GM06990 (cell line): ENCODE measurements around the gene TCFL5.

Experiments used
- DNase-seq: peaks from one replicate; pipeline ENCODE4 v3.0.0-alpha.2; 2011; ENCODE audit not compliant: insufficient read length; ENCODE audit errors: extremely low read depth
- H3K27me3 ChIP-seq: replicated peaks from 2 replicates; pipeline ENCODE4 v1.6.0; 2011; ENCODE audit warnings: low read length; ENCODE audit not compliant: control insufficient read depth, insufficient read depth
- H3K36me3 ChIP-seq: 2 replicates; pipeline ENCODE4 v1.5.1; 2011; ENCODE audit warnings: low read length; ENCODE audit not compliant: control insufficient read depth, insufficient read depth
- H3K4me3 ChIP-seq: replicated peaks from 2 replicates; pipeline ENCODE4 v1.5.1; 2011; ENCODE audit warnings: low read depth, mild to moderate bottlenecking, control low read depth, low read length
- TF ChIP-seq, protein P1 (sequence below): IDR thresholded peaks from 2 replicates; pipeline ENCODE4 v1.5.1; 2011; ENCODE audit warnings: low read length, control low read depth, mild to moderate bottlenecking, inconsistent platforms; ENCODE audit not compliant: insufficient read depth, poor library complexity, severe bottlenecking

TCFL5 gene

DNA sequence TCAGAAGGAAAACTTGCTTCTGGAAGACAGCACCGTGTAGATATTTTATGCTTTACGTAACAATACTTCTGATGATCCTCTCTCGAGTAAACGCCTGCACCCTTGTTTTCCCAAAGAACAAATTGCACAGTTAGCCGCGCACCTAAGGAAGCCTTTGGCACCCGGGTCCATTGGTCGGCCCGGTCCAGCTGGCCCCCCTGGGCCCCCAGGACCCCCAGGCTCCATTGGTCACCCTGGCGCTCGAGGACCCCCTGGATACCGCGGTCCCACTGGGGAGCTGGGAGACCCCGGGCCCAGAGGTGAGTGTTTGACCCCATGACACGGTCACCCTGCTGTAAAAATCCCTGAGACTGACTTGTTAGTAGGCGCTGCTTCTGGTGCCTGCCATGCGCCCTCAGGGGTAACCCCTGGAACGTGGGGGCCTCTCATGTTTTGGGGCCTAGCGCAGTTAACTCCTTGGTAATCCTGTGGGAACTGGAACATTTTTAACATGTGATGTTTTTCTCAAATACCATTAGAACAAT is 24.6 kb downstream of the TCFL5 start:
- H3K36me3 ChIP-seq, result no peaks in the 10 kb centered on the region
- TF ChIP-seq, protein P1, sequence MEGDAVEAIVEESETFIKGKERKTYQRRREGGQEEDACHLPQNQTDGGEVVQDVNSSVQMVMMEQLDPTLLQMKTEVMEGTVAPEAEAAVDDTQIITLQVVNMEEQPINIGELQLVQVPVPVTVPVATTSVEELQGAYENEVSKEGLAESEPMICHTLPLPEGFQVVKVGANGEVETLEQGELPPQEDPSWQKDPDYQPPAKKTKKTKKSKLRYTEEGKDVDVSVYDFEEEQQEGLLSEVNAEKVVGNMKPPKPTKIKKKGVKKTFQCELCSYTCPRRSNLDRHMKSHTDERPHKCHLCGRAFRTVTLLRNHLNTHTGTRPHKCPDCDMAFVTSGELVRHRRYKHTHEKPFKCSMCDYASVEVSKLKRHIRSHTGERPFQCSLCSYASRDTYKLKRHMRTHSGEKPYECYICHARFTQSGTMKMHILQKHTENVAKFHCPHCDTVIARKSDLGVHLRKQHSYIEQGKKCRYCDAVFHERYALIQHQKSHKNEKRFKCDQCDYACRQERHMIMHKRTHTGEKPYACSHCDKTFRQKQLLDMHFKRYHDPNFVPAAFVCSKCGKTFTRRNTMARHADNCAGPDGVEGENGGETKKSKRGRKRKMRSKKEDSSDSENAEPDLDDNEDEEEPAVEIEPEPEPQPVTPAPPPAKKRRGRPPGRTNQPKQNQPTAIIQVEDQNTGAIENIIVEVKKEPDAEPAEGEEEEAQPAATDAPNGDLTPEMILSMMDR, result no peak
- H3K4me3 ChIP-seq, result no peak overlapping the region
- DNase-seq, result no peak
- no peaks in the 10 kb centered on the region for H3K27me3 ChIP-seq

DNA sequence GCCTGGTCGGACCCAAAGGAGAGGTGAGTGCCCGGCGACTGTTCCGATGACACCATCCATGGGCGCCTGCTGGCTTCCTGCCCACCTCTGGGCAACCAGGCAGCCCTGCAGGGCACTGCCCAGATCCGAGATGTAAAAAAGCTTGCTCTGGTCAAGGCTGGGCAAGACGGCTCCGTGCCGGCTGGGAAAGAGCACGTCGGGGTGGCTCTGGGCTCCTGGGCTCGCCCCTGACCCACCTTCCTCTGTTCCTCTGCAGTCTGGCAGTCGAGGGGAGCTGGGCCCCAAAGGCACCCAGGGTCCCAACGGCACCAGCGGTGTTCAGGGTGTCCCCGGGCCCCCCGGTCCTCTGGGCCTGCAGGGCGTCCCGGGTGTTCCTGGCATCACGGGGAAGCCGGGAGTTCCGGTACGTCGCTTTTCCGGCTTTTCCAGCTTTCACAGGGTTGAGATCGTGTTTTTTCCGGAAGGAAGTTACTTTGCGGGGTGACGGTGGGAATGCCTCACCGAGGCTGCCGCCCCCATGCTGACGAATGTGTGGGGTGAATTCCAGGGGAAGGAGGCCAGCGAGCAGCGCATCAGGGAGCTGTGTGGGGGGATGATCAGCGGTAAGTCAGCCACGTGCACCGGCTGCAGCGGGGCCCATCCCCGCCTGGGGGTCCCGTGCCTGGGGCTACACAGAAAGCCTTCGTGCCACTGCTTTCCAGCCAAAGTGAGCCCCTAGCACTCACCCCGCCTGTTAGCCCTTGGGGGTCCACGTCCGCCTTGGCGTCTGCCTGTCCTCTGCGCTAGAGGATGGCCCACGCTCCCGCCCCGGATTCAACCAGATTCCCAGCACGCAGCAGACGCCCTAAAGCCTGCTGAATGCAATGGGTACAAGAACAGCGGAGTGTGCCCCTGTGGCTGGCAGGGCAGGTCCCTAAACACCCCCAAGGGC is 25.4 kb downstream of the TCFL5 start:
- no peaks in the 10 kb centered on the region for H3K36me3 ChIP-seq
- TF ChIP-seq, protein P1, result no peak
- H3K27me3 ChIP-seq, result no peaks in the 10 kb centered on the region
- no peak for DNase-seq
- H3K4me3 ChIP-seq, result no peak overlapping the region

DNA sequence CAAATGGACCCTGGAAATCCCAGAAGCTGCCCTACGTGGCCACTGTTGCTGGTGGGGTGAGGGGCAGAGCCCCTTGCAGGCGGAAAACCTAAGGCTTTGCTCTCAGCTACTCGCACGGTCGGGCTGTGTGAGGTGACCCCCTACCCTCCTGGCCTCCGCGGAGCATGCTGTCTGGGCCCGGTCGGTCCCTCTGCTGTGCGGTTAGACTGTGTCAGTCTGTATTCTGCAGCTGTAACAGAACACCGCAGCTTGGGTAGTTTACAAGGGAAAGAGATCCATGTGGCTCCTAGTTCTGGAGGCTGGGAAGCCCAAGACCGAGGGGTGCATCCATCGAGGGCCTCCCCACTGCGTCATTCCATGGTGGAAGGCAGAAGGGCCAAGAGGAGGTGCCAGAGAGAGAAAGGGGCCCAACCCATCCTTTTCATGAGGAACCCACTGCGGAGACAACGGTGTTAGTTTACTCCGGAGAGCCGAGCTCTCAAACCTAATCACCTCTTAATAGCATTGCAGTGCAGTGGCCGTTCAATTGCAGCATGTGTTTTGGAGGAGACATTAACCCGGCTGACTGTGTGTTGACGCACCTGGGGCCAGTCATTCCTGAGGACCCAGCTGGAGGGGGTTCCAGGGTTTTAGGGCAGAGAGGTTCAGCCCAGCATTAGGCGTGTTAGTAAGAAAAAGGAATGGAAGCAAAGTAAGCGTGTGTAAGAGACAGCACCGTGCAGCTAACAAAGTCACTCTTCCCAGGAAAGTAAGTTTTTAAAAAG is 26.5 kb downstream of the TCFL5 start:
- TF ChIP-seq, protein P1, result no peak
- H3K36me3 ChIP-seq, result no peaks in the 10 kb centered on the region
- no peak overlapping the region for H3K4me3 ChIP-seq
- no peak for DNase-seq
- H3K27me3 ChIP-seq, result no peaks in the 10 kb centered on the region

DNA sequence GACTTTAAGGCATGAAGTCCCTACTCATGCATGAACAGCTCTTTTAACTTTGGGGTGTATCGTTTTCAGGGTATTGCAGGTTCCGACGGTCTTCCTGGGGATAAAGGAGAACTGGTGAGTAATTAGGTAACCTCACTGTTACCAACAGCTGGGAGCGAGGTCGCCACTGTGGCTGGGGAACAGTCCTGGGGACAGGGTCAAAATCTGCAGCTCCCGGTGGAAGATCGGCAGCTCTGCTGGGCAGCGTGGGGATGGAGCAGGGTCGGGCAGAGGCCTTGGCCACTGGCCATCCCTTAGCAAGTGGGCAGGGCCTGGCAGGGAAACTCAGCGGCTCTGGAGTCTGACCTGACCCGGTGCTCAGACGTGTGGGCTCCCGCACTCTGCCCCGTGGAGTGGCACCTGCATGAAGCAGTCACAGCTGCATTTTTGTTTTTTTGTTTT is 28.7 kb downstream of the TCFL5 start:
- H3K4me3 ChIP-seq, result no peak overlapping the region
- H3K27me3 ChIP-seq, result no peaks in the 10 kb centered on the region
- TF ChIP-seq, protein P1, result no peak
- peak; percentile 9 for DNase-seq
- no peaks in the 10 kb centered on the region for H3K36me3 ChIP-seq

DNA sequence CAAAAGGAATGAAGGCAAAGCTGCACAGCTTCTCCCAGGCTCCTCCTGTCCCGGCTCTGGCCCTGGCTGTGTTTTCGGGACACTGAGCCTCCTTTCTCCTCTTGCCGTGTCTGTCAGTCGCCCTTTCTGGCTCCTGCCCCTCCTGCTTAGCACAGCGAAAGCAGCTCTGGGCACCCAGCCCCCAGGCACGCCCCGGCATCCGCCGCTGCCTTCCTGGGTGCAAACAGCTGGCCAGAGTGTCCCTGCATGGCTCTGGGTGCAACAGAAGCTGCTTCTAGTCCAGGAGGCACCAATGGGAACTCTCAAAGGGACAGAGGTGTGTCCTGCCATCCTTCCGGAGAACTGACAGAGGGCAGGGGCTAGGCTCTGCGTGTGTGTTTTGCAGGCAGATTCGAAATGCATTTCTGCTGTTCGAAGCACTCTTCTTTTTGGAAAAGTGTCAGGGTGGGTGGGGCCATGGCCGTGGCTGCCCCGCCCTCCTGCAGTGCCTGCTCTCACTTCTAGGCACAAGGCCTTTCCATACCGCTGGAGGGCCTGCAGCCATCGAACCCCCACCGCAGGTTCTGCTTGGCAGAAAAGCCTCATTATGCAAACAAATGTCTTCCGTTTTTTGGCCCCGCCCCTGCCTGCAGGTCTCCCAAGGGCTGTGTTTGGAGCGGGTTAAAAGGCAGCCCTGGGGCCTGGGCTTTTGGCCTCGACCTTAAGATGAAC is 29.3 kb downstream of the TCFL5 start:
- TF ChIP-seq, protein P1, result no peak
- Histone ChIP-seq H3K27me3 (no peaks in the 10 kb centered on the region), H3K36me3 (no peaks in the 10 kb centered on the region), H3K4me3 (no peak overlapping the region)
- peak; percentile 48 for DNase-seq
